IPS DF 19.7 (cell line): ENCODE measurements around the gene KLHL3.

Experiments
- DNase-seq: peaks from one replicate; pipeline ENCODE4 v3.0.0-alpha.2; 2013; ENCODE audit warnings: low read depth, low spot score

Gene KLHL3

DNA sequence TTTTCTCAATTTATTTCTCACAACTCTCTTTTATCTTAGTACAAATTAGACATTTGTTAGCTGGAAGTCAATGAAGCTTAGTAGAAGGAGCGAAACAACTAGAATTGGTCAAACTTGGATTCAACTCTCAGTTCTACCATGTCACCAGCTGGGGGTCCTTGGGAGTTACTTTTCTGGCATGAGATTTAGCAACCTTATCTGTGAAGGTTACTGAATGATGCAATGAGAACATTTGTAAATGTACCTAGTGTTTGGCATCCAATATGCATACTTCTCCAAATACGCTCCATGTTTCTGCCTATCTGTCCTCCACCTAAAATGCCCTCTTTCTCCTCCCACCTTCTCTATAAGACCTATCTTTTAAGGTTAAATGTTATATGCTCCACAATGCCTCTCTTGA, 12.0 kb upstream of the KLHL3 start:
- no peak for DNase-seq

DNA sequence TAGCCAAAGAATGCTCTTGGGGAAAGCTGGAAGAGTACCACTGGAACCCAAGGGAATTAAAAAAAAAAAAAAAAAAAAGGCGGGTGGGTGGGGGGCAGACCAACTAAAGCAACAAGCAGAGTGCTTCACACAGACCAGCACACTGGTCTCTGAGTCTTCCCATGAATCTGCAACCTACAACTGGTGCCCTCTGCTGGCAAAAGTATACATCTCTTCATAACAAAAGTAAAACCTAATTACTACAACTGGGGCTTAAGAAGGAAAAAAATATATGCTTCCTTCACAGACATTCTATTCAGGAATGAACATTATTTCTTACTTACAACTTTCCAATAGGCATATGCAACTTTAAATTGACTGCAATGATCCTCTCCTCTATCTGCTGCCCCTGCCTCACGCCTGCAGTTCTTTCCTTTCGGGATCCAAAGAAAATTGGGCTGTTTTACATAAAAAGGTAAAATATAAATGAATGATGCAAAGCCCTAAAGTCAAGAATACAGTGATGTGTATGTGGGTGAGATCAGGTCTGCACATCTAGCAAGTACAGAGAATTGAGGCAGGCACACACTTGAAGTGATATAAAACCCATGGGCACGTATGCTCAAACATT, 7.2 kb upstream of the KLHL3 start:
- DNase-seq, result peak; percentile 69

DNA sequence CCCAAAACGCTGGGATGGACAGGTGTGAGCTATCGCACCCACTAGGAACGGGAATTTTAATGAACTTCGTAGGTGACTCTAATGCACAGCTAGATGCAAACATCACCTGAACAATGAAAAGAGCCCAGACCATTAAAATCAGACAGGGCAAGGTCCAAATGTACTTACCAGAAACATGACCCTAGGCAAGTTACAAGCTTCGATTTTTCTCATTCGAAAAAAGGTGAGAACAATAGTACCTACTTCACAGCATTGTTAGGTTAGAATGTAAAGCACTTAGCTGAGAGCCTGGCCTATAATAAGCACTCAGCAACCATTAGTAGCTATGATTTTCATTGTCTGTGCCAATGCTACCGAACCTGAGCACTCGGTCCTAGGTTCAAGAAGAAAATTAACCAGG, 5.8 kb upstream of the KLHL3 start:
- no peak for DNase-seq

DNA sequence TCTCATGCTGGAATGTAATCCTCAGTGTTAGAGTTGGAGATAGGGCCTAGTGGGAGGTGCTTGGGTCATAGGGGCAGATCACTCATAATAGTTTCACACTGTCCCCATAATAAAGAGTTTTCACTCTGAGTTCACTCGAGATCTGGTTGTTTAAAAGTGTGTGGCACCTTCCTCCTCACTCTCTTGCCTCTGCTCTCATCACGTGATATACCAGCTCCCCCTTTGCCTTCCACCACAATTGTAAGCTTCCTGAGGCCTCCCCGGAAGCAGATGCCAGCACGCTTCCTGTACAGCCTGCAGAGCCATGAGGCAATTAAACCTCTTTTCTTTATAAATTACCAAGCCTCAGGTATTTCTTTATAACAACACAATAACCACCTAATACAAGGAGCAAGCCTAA, 3.8 kb upstream of the KLHL3 start:
- DNase-seq, result no peak

DNA sequence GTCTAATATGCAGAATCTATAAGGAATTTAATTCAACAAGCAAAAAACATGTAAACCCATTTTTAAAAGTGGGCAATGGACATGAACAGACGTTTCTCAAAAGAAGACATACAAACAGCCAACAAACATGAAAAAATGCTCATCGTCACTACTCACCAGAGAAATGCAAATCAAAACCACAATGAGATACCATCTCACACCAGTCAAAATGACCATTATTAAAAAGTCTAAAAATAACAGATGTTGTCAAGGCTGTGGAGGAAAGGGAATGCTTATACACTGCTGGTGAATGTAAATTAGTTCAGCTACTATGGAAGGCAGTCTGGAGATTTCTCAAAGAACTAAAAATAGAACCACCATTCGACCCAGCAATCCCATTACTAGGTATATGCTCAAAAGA, 3.1 kb upstream of the KLHL3 start:
- no peak for DNase-seq

DNA sequence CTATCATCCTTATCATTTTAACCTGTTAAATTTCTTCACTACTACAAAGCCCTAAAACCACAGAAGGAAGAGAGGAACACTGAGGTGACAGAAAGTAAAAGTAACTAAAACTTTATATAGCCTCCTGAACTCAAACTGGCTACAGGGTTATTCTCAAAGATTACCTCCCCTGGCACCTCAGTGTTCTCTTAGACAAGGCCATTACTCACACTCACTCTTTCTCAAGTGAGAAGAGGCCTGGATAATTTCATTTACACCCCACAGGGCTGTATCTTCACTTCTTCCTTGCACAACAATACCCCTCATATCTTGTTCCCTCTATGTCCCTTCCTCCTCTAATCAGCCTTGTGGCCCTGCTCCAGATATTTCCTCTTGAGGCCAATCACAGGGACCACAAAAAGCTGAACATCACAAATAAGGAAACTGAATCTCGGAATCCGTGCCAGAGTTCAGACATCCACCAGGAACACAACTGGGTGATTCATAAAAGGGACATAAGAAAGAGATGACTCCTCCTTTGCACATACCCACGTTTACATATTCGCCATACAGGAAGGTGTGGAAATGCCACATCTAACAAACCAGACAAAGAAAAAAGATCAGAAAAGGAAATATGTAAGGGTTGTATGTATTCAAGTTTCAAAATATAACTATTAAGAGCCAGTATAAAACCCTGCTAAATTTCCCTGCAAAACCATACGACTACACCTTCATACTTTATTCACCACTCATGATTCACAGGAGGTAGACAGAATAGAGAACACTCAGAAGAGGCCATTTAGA, 1.7 kb upstream of the KLHL3 start:
- DNase-seq, result no peak

DNA sequence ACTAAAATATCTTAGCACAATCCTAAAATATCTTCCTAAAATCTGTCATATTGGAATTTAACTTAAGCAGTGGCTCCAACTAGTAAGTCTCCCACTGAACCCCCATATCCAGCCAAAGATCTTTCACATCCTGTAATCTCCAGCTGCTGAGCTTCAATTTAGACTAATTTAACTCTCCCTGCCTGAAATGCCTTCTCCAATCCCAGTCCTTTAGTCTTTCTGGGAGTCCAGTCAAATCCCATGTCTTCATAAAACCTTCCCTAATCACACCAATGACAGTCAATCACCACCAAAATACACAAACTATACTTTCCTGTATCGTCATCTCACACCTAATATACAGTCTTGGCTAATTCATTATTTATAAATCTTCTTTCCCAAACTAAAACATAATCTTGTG, 607 bp upstream of the KLHL3 start:
- DNase-seq, result no peak

DNA sequence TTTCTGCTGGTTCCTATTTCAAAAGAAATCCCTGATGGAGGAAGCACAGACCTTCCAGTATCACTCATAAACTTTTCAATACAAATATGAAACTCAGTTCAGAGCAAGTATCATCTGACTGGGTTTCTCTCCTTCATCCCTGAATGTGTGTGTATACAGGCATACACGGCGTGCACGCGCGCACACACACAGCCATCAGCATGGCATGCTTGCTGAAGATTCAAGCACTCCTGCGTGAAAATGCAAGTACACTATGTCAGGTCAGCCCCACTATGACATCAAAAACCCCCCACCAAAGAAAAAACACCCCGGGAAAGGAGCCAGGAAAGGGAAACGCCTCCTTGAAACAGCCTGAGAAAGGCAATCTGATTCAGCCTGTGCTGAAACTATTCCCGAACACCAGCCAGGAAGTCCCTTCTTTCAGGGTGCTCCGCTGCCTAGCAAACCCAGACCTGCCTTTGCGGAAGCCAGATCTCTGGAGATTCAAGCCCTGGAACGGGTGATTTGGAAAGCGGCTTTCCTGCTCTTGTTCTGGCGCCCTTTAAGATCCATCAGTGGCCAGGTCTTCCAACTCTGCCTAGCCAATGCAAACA, 831 bp downstream of the KLHL3 start:
- no peak for DNase-seq

DNA sequence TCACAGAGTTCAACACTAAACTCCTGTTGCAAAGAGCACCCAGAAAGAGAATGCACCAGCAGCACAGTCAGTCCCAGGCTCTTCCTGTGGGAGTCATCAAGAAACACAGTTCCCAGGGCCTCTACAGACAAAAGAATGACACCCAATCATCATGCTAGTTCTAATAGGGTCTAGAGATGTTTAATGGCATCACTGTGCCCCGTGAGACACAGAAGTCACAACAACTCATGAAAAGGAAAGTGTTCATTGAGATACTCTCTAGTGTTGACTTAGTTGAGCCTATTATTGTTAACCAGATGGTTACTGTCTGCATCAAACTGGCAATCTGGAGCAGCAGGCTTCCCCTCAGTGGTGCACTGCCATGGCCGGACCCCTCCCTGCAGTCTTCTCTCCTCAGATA, 1.6 kb downstream of the KLHL3 start:
- DNase-seq, result no peak

DNA sequence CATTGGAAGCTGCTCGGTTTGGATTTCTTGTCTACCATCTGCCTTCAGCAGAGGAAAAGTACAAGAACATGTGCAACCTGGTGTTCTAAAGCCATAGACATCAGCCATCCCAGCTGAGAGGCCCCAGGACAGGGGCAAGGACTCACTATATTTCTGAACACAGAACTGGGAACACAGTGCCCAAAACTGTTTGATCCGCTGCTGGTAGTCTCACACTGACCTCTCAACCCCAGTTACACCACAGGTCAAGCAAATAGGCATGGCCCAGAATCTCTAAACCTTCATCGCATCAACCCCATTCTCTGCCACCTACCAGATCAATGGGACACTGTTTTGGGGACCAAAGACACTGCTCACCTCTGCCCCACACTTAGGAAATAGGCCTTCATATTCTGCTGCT, 2.0 kb downstream of the KLHL3 start:
- no peak for DNase-seq

DNA sequence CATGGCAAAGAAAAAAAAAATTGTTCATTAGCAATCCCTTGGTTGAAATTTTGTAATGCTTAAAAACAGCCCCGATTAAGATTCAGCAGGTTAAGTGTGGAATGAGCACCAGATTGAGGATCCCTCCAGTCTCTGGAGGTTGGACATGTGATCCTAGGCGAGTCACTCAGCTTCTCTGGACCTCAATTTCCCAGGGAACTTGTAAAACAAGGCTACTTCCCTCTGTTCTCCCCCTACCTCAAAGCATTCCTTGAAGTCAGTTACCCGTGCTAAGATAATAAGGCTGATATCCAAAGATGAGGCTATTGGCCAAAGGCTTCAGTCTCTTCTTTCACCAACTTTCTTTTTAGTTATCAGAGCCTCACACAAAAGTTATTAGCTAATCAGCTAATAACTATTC, 2.9 kb downstream of the KLHL3 start:
- DNase-seq, result no peak

DNA sequence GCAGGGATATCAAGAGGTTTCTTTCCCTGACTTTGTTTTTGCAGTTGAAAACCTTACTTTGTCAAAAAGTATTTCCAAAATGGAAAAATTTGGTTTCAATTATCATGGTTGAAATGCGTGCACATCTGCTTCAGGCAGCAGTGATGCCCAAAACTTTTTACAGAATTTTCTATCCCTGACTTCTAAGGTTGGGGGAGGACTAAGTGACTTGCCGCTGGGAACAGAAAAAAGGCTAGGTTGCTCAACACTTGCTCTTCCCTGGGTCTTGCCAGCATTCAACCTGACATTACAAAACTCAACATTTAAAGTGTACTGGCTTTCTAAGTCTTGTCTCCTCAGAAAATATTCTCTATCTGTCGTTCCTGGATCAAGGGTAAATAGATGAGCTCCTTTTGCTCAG, 4.7 kb downstream of the KLHL3 start:
- DNase-seq, result no peak

DNA sequence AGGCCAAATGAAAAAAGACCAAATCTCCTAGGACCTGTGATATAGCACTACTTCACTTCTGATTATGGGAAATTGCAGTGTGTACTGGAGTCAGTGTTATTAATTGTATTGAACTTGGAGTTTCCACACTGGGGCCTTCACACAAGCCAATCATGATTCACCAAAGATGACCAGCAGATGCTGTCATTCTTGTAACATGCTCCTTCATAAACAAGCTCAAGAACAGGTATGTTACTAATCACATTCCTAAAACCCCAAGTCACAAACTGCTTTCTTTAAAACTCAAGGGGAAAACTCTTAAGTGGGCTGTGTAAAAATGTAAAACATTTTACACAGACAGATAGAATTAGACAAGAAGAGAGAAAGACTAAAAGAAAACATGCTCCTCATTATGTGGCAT, 5.6 kb downstream of the KLHL3 start:
- no peak for DNase-seq

DNA sequence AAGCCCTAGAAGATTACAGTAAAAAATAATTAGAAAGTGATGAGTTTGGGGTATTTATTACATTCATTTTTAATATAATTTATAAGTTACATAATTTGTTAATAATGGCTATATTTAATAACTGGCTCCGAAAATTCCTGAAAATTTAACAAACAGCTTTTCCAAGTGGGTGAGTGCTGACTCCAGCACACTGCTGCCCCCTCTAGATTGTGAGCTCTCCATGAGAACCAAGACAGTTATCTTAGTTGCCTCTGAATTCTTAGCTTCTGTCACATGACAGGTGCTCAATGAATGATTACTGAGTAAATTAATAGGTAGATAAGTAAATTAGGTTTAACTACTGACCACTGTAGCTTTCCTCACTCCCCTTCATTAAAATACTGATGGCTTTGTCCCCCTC, 7.8 kb downstream of the KLHL3 start:
- DNase-seq, result no peak

DNA sequence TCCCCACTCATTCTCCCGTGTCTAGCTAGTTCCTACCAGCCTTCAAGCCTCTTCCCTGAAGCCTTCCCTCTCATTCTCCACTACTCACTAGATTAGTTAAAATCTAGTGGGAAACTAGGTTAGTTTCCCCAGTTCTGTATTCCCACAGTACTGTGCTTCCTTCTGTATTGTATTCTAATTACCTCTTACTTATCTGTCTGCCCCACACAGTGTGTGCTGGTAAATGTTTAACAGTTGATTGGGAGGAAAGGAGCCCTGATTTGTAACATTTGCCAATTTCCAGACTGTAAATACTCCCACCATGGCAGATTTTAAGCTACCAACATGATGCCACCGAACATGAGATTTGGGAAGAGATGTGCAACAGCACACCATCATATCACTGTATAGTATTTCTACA, 8.3 kb downstream of the KLHL3 start:
- no peak for DNase-seq

DNA sequence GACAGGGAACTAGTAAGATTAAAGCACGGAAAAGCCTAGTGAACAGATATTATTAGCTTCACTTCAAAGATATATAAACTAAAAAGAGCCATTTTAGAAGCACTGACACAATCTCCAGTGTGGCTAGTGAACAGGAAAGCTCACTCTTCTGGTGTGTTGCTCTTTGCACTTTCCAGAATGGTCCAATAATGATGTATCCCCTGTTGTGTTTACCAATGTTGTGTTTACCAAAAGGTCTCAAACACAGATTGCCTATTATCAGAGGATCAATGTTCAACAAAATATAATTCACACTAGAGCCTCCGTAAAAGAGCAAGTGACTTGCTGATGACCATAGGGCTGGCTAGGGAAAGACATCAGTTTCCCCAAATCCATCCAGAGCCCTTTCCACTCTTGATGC, 11.6 kb downstream of the KLHL3 start:
- DNase-seq, result no peak

DNA sequence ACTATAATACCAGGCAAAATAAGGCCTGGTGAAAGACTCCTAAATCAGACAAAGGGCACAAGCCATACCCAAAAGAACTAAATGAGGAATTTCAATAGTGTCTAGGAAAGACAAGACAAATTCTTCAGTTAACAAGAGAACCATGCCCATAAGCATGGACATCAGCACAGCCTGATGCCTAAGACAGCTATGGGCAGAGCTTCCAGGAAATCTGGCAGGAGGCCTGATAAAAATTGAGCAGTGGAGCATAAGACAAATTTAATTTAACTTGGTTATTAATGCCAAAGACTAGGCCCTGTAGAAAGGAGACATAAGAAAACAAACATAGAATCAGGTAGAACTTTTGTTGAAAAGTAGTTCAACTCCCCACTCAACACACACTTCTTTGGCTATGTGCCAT, 17.3 kb downstream of the KLHL3 start:
- no peak for DNase-seq

DNA sequence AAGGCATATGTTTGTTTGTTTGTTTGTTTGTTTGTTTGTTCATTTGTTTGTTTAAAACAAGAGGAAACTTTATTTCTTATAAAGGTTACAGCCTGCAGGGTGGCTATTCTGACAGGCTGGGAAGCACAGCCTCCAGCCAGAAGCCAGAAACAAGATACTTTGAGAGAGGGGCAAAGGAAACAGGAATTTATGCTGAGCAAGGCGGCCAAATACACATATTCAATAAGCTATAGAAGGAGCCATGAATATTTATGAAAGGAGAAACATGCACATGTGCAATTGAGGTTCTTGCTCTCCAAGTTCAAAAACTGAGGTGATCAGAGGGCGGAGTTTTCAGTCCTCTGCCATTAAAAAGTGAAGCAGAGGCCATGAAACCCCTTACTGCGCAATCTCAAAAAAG, 19.6 kb downstream of the KLHL3 start:
- DNase-seq, result no peak

DNA sequence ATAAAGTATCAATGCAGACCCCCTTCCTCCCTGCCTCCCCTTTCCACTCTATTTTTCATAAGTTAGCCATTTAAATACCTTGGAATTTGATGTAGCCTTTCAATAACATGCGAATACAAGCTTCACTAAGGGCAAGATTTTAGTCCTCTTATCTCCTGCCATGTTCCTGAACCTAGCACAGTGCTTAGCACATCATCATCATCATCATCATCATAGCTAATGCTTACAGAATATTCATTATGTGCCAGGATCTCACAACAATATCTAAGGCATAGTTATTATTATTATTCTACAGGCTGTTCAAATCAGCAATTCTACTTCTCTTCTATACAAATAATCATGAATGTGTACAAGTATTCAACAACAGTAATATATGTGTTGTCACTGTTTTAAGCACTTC, 20.4 kb downstream of the KLHL3 start:
- no peak for DNase-seq

DNA sequence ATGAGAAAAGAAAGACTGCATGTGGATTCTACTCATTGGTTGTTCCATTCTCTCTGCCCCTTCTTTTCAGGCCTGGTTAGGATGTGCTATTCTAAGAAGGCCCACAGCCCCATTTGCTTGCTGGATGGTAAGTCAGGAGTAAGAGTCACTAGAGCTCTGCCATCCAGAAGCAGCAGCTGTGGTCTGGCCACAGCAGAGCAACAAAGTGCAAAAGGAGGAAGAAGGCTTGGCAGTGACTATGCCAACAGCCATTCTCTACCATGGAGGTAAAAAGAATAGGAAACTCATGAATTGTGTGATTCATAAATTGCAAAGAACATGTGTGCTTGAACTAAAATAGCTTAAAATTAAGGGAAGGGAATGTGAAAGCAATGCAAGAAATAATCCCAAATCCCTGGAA, 20.9 kb downstream of the KLHL3 start:
- DNase-seq, result no peak

DNA sequence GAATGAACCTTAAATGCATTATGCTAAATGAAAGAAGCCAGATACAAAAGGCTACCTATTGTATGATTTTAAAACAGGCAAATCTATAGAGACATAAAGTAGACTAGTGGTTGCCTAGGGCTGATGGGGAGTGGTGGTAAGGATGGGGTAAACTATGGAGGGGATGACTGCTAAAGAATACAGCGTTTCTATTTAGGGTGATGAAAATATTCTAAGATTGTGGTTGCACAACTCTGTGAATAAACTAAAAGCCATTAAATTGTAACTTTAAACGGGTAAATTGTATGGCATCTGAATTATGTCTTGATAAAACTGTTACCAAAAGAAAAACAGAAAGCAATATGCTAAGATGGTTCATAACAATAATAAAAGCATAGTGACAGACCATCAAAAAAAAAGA, 21.4 kb downstream of the KLHL3 start:
- no peak for DNase-seq

DNA sequence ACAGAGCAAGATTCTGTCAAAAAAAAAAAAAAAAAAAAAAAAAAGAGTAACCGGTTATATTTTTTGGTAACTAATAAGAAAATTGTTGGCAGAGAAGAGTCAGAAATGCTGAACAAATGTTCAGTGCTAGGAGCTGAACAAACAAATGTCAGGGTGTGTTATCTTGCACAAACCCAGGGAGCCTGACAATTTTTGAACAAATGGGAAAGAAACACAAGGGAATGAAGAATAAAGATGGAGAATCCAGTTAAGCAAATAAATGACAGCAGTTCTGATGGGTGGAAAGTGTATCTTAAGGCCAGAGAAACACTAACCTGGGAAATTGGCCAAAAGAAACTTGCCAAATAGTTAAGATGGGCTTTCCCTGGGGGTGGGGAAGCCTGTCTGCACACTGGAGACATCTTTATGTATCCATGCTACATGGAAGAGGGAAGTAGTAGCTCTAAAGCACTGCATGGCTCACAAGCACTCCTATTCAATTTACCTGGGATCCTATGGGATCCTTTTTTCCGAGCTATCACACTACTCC, 23.7 kb downstream of the KLHL3 start:
- no peak for DNase-seq

DNA sequence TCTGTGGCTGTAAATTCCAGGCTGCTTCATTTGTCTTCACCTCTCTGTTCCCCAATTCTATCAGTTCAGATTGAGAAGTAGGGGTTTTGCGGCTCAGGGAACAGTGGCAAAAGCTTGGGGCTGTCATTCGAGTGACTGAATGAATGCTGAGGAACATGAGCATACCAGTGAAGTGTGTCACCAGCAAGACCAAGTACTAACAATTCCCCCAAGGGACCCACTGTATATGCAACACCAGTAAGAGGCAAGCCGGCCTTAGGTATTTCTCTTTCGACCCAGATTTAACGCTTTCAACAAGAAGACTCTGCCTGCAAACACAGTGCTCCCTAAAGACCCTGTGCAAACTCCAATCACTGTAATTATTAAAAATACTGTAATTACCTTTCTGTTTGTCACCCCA, 25.8 kb downstream of the KLHL3 start:
- DNase-seq, result no peak
